Measurements from ENCODE around the gene STON2. TPM values are rescaled to one million over a fixed set of nuclear protein-coding genes. Genes with fewer than 3 reads are reported as not detected.
"Not testable (repeated sequence)": the region's sequence is repeated elsewhere in the genome, so short reads cannot be mapped to it uniquely, and the experiment has no call there.

STON2 gene
- total and polyA plus RNA-seq, 2 experiments from 2014 or later: 5.0 to 22.7 TPM

- Histone ChIP-seq H3K27me3 (no peaks in the 10 kb centered on the region), H3K4me3 (no peak overlapping the region), H3K4me2 (no peak overlapping the region), H3K9me3 (ENCODE audit: low read depth) (no peaks in the 10 kb centered on the region), H3K9me2 (replicated peaks; ENCODE audit: insufficient read depth) (no peaks in the 10 kb centered on the region), H3K36me3 (replicated peaks; ENCODE audit: insufficient read depth, low read depth) (no peaks in the 10 kb centered on the region), H3K27ac (no peak overlapping the region), H3K4me1 (ENCODE audit: insufficient read depth) (no peaks in the 10 kb centered on the region), H2AFZ (no peak overlapping the region), H3K79me2 (no peaks in the 10 kb centered on the region), H4K20me1 (ENCODE audit: insufficient read depth, poor library complexity, severe bottlenecking) (no peaks in the 10 kb centered on the region)
- DNase-seq (ENCODE audit: low spot score): no peak
- WGBS (ENCODE audit: low lambda C conversion rate, missing lambda C conversion rate): 95% methylated on average over 19 of the region's 19 CpGs
- TF ChIP-seq EZH2 (IDR thresholded peaks at IDR 0.05; ENCODE audit: borderline replicate concordance) (no peak), EZH2phosphoT487 (IDR thresholded peaks at IDR 0.05; ENCODE audit: low read depth, severe bottlenecking, unreplicated experiment) (no peak)
- TF ChIP-seq, protein P1, sequence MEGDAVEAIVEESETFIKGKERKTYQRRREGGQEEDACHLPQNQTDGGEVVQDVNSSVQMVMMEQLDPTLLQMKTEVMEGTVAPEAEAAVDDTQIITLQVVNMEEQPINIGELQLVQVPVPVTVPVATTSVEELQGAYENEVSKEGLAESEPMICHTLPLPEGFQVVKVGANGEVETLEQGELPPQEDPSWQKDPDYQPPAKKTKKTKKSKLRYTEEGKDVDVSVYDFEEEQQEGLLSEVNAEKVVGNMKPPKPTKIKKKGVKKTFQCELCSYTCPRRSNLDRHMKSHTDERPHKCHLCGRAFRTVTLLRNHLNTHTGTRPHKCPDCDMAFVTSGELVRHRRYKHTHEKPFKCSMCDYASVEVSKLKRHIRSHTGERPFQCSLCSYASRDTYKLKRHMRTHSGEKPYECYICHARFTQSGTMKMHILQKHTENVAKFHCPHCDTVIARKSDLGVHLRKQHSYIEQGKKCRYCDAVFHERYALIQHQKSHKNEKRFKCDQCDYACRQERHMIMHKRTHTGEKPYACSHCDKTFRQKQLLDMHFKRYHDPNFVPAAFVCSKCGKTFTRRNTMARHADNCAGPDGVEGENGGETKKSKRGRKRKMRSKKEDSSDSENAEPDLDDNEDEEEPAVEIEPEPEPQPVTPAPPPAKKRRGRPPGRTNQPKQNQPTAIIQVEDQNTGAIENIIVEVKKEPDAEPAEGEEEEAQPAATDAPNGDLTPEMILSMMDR (IDR thresholded peaks at IDR 0.05; ENCODE audit: poor library complexity): no peak
These were observed 153.5 kb downstream of the STON2 start for GRCh38 chr14:81246461-81247270.

GRCh38 chr14:81245771-81246170 is 154.4 kb downstream of the STON2 start:
- no peak overlapping the region for H3K4me3 ChIP-seq
- TF ChIP-seq EZH2phosphoT487 (IDR thresholded peaks at IDR 0.05; ENCODE audit: low read depth, severe bottlenecking, unreplicated experiment): no peak
- no peak for TF ChIP-seq EZH2 (IDR thresholded peaks at IDR 0.05; ENCODE audit: borderline replicate concordance)
- TF ChIP-seq, protein P1 (IDR thresholded peaks at IDR 0.05; ENCODE audit: poor library complexity): no peak
- no peaks in the 10 kb centered on the region for H3K79me2 ChIP-seq
- no peaks in the 10 kb centered on the region for H3K4me1 ChIP-seq (ENCODE audit: insufficient read depth)
- no peaks in the 10 kb centered on the region for H3K27me3 ChIP-seq
- H3K27ac ChIP-seq: no peak overlapping the region
- H2AFZ ChIP-seq: no peak overlapping the region
- DNase-seq (ENCODE audit: low spot score): no peak
- no peaks in the 10 kb centered on the region for H3K9me3 ChIP-seq (ENCODE audit: low read depth)
- H4K20me1 ChIP-seq (ENCODE audit: insufficient read depth, poor library complexity, severe bottlenecking): no peaks in the 10 kb centered on the region
- WGBS (ENCODE audit: low lambda C conversion rate, missing lambda C conversion rate): 56% methylated on average over 1 of the region's 1 CpG
- no peaks in the 10 kb centered on the region for H3K9me2 ChIP-seq (replicated peaks; ENCODE audit: insufficient read depth)
- H3K36me3 ChIP-seq (replicated peaks; ENCODE audit: insufficient read depth, low read depth): no peaks in the 10 kb centered on the region
- H3K4me2 ChIP-seq: no peak overlapping the region

DNA sequence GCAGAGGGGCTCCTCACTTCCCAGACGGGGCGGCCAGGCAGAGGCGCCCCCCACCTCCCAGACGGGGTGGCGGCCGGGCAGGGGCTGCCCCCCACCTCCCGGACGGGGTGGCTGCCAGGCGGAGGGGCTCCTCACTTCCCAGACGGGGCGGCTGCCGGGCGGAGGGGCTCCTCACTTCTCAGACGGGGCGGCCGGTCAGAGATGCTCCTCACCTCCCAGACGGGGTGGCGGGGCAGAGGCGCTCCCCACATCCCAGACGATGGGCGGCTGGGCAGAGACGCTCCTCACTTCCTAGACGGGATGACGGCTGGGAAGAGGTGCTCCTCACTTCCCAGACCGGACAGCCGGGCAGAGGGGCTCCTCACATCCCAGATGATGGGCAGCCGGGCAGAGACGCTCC is 155.7 kb downstream of the STON2 start:
- H3K9me2 ChIP-seq (replicated peaks; ENCODE audit: insufficient read depth); H4K20me1 ChIP-seq (ENCODE audit: insufficient read depth, poor library complexity, severe bottlenecking); H2AFZ ChIP-seq; H3K4me2 ChIP-seq; H3K4me1 ChIP-seq (ENCODE audit: insufficient read depth); H3K36me3 ChIP-seq (replicated peaks; ENCODE audit: insufficient read depth, low read depth); H3K27ac ChIP-seq; H3K79me2 ChIP-seq; H3K9me3 ChIP-seq (ENCODE audit: low read depth); DNase-seq (ENCODE audit: low spot score); H3K4me3 ChIP-seq; H3K27me3 ChIP-seq: not testable (repeated sequence)
- WGBS (ENCODE audit: low lambda C conversion rate, missing lambda C conversion rate): 100% methylated on average over 3 of the region's 28 CpGs

- Histone ChIP-seq H3K27ac (no peak overlapping the region), H2AFZ (no peak overlapping the region), H3K4me1 (ENCODE audit: insufficient read depth) (no peaks in the 10 kb centered on the region), H3K4me3 (no peak overlapping the region), H3K4me2 (no peak overlapping the region), H3K27me3 (no peaks in the 10 kb centered on the region), H3K79me2 (no peaks in the 10 kb centered on the region), H3K9me2 (replicated peaks; ENCODE audit: insufficient read depth) (no peaks in the 10 kb centered on the region), H3K9me3 (ENCODE audit: low read depth) (no peaks in the 10 kb centered on the region), H3K36me3 (replicated peaks; ENCODE audit: insufficient read depth, low read depth) (no peaks in the 10 kb centered on the region), H4K20me1 (ENCODE audit: insufficient read depth, poor library complexity, severe bottlenecking) (no peaks in the 10 kb centered on the region)
- WGBS (ENCODE audit: low lambda C conversion rate, missing lambda C conversion rate): 94% methylated on average over 2 of the region's 2 CpGs
- no peak for TF ChIP-seq EZH2phosphoT487 (IDR thresholded peaks at IDR 0.05; ENCODE audit: low read depth, severe bottlenecking, unreplicated experiment)
- no peak for DNase-seq (ENCODE audit: low spot score)
These were observed 156.6 kb downstream of the STON2 start for GRCh38 chr14:81243499-81243898.

DNA sequence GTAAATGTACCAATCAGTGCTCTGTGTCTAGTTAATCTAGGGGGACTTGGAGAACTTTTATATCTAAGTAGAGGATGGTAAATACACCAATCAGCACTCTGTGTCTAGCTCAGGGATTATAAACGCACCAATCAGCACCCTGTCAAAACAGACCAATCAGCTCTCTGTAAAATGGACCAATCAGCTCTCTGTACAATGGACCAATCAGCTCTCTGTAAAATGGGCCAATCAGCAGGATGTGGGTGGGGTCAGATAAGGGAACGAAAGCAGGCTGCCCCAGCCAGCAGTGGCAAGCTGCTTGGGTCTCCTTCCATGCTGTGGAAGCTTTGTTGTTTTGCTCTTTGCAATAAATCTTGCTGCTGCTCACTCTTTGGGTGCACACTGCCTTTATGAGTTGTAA is 163.3 kb downstream of the STON2 start:
- not testable (repeated sequence) for H3K27ac ChIP-seq

More for the DNA sequence above, 163.3 kb downstream of the STON2 start:
- 92% methylated on average over 2 of the region's 2 CpGs for WGBS (ENCODE audit: low lambda C conversion rate, missing lambda C conversion rate)
- H3K9me3 ChIP-seq (ENCODE audit: low read depth); H3K36me3 ChIP-seq (replicated peaks; ENCODE audit: insufficient read depth, low read depth); H3K4me1 ChIP-seq (ENCODE audit: insufficient read depth); H4K20me1 ChIP-seq (ENCODE audit: insufficient read depth, poor library complexity, severe bottlenecking); H3K4me2 ChIP-seq; H3K27me3 ChIP-seq; H3K79me2 ChIP-seq; H3K9me2 ChIP-seq (replicated peaks; ENCODE audit: insufficient read depth); DNase-seq (ENCODE audit: low spot score); H3K4me3 ChIP-seq; H2AFZ ChIP-seq: not testable (repeated sequence)

Data from hepatocyte (in vitro differentiated cells).